AG04450 (cell line): ENCODE measurements around the gene MYOZ1. TPM values are rescaled to one million over a fixed set of nuclear protein-coding genes. Genes with fewer than 3 reads are reported as not detected.

Experiments used
- CTCF ChIA-PET: fragments of 300-600, 350-600 bp; formaldehyde crosslinking; extraction: SDS; loops from one replicate; lab custom pipeline; 2022; ENCODE audit warnings: antibody characterized with exemption, inconsistent platforms; lab: Charles Lee
- POLR2A ChIA-PET: fragments of 350-600 bp; formaldehyde crosslinking; extraction: SDS; loops from one replicate; lab custom pipeline; 2021; ENCODE audit warnings: antibody characterized with exemption, inconsistent platforms; lab: Yijun Ruan, JAX
- DNase-seq: peaks from one replicate; pipeline ENCODE4 v3.0.0-alpha.2; 2011; ENCODE audit warnings: low read depth, low spot score
- H3K27ac ChIP-seq: one replicate; pipeline ENCODE4 v1.5.1; 2012; ENCODE audit warnings: low read depth, low read length, control low read depth
- H3K27me3 ChIP-seq: one replicate; pipeline ENCODE4 v1.6.0; 2012; ENCODE audit warnings: low read length; ENCODE audit not compliant: control insufficient read depth, insufficient read depth
- H3K4me3 ChIP-seq: 2 replicates; pipeline ENCODE4 v1.5.1; 2011; ENCODE audit warnings: mild to moderate bottlenecking, low read depth, low read length, control low read depth
- H3K9me3 ChIP-seq: 2 replicates; pipeline ENCODE4 v1.5.1; 2012; ENCODE audit warnings: low read length; ENCODE audit not compliant: control insufficient read depth, insufficient read depth
- CTCF ChIP-seq: IDR thresholded peaks from 2 replicates; pipeline ENCODE4 v1.5.1; 2011; ENCODE audit warnings: low read depth, low read length, control low read depth, inconsistent platforms
- polyA plus RNA-seq: library from polyadenylated mRNA; depleted of rRNA; stranded (reverse); fragments of >200 nt; gene quantifications from 2 replicates; pipeline ENCODE4 v1.2.3, GENCODE V29; 2011; rRNA removed

Gene MYOZ1
- polyA plus RNA-seq, 1 experiment: not detected

GRCh38 chr10:73585327-73585726 is 55.9 kb downstream of the MYOZ1 start:
- DNase-seq: no peak
- ChIA-PET POLR2A (no interaction called here), CTCF (no interaction called here)
- Histone ChIP-seq H3K27ac (no peak overlapping the region), H3K9me3 (no peaks in the 10 kb centered on the region), H3K4me3 (no peak overlapping the region), H3K27me3 (no peaks in the 10 kb centered on the region)
- no peak for TF ChIP-seq CTCF

- TF ChIP-seq CTCF: no peak
- Histone ChIP-seq H3K27me3 (no peaks in the 10 kb centered on the region), H3K9me3 (no peaks in the 10 kb centered on the region), H3K27ac (no peak overlapping the region), H3K4me3 (no peak overlapping the region)
- ChIA-PET CTCF (no interaction called here), POLR2A (no interaction called here)
- no peak for DNase-seq
Measured at GRCh38 chr10:73584737-73585136, 56.5 kb downstream of the MYOZ1 start.

GRCh38 chr10:73581918-73582317 is 59.4 kb downstream of the MYOZ1 start:
- ChIA-PET POLR2A (no interaction called here), CTCF (no interaction called here)
- no peak overlapping the region for H3K4me3 ChIP-seq
- H3K27ac ChIP-seq: no peak overlapping the region
- TF ChIP-seq CTCF: no peak
- H3K9me3 ChIP-seq: no peaks in the 10 kb centered on the region
- H3K27me3 ChIP-seq: no peaks in the 10 kb centered on the region
- no peak for DNase-seq

Other genes starting within 250 kb of the MYOZ1 start
- 117 TPM in 2 replicates for gene ANXA7, start 227.4 kb downstream of the MYOZ1 start, polyA plus RNA-seq
- gene MSS51, start 207.9 kb downstream of the MYOZ1 start, polyA plus RNA-seq: 1.2 and 1.4 TPM in 2 replicates
- gene PPP3CB, start 145.4 kb downstream of the MYOZ1 start, polyA plus RNA-seq: 35.9 and 41.8 TPM in 2 replicates
- gene USP54, start 50.1 kb downstream of the MYOZ1 start, polyA plus RNA-seq: 8.6 and 11.2 TPM in 2 replicates
- 0.02 and 0.05 TPM in 2 replicates for gene SYNPO2L, start 14.6 kb upstream of the MYOZ1 start, polyA plus RNA-seq
- gene AGAP5, start 56.6 kb upstream of the MYOZ1 start, polyA plus RNA-seq: 2.9 and 3.3 TPM in 2 replicates
- 86.9 and 97.4 TPM in 2 replicates for gene SEC24C, start 102.9 kb upstream of the MYOZ1 start, polyA plus RNA-seq
- gene CHCHD1, start 140.6 kb upstream of the MYOZ1 start, polyA plus RNA-seq: 31.2 and 45.4 TPM in 2 replicates
- 44.2 and 58.3 TPM in 2 replicates for gene ZSWIM8, start 144.1 kb upstream of the MYOZ1 start, polyA plus RNA-seq
- 11.4 and 13.2 TPM in 2 replicates for gene NDST2, start 170.1 kb upstream of the MYOZ1 start, polyA plus RNA-seq
- gene CAMK2G, start 233.1 kb upstream of the MYOZ1 start, polyA plus RNA-seq: 22.3 and 23.7 TPM in 2 replicates